ENCODE results near the gene FAM20A. TPM values are rescaled to one million over a fixed set of nuclear protein-coding genes. Genes with fewer than 3 reads are reported as not detected.

FAM20A gene
- total RNA-seq, 2 donors from 2014 or later: 24.8 to 25.3 TPM

DNA sequence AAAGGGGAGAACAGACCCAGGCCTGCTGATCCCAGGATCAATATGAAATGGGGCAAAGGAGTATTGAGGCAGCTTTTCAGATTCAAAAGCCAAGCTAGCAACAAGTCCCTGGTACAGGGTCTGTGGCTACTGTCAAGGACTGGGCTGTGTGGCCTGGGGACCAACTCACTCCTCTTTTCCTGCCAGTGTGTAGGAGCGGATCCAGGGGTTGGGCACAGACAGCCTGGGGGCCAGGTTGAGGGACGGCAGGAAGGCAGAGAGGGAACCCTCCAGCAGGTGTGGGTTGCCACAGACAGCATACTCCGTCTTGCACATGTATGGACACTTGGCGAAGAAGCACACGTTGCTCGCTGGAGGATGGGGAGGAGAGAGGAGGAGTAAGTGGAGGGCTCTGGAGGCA lies 59.4 kb downstream of the FAM20A start:
- Histone ChIP-seq H3K9me3 (no peaks in the 10 kb centered on the region), H3K4me1 (ENCODE audit: control insufficient read depth in 1 of 2, low read depth in 2 of 2) (no peaks in the 10 kb centered on the region), H3K27me3 (replicated peaks; ENCODE audit: insufficient read depth) (no peaks in the 10 kb centered on the region), H3K4me3 (no peak overlapping the region), H3K36me3 (peaks cover 13% of the 10 kb centered on the region), H3K27ac (no peak overlapping the region)
- ATAC-seq (ENCODE audit: insufficient number of reproducible peaks, low FRiP score, low read depth) (no peak), DNase-seq (ENCODE audit: low spot score) (no peak)
- TF ChIP-seq, protein P1, sequence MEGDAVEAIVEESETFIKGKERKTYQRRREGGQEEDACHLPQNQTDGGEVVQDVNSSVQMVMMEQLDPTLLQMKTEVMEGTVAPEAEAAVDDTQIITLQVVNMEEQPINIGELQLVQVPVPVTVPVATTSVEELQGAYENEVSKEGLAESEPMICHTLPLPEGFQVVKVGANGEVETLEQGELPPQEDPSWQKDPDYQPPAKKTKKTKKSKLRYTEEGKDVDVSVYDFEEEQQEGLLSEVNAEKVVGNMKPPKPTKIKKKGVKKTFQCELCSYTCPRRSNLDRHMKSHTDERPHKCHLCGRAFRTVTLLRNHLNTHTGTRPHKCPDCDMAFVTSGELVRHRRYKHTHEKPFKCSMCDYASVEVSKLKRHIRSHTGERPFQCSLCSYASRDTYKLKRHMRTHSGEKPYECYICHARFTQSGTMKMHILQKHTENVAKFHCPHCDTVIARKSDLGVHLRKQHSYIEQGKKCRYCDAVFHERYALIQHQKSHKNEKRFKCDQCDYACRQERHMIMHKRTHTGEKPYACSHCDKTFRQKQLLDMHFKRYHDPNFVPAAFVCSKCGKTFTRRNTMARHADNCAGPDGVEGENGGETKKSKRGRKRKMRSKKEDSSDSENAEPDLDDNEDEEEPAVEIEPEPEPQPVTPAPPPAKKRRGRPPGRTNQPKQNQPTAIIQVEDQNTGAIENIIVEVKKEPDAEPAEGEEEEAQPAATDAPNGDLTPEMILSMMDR (IDR thresholded peaks at IDR 0.05): no peak

DNA sequence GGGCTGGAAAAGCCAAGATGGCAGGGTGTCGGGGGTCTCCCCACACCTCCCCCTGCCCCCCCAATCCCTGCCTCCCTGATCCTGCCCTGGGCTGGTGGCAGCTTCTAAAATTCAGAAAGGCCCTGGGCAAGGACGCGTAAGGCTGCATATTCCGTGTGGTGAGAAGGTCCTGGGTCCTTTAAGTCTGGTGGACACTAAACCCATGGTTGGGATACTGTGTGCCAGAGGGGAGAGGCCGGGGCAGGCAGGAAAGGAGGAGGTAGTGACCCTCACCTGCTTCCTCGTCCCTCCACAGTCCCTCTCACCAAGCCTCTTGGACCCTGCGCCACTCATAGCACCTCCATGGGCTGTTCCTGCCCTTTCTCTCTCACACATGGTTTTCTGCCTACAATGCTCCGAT lies 60.2 kb downstream of the FAM20A start:
- Histone ChIP-seq H3K4me3 (no peak overlapping the region), H3K4me1 (ENCODE audit: control insufficient read depth in 1 of 2, low read depth in 2 of 2) (no peaks in the 10 kb centered on the region), H3K27me3 (replicated peaks; ENCODE audit: insufficient read depth) (no peaks in the 10 kb centered on the region), H3K36me3 (peaks cover 15% of the 10 kb centered on the region), H3K27ac (no peak overlapping the region), H3K9me3 (no peaks in the 10 kb centered on the region)
- no peak for DNase-seq (ENCODE audit: low spot score)
- no peak for ATAC-seq (ENCODE audit: insufficient number of reproducible peaks, low FRiP score, low read depth)
- TF ChIP-seq, protein P1 (IDR thresholded peaks at IDR 0.05): no peak

DNA sequence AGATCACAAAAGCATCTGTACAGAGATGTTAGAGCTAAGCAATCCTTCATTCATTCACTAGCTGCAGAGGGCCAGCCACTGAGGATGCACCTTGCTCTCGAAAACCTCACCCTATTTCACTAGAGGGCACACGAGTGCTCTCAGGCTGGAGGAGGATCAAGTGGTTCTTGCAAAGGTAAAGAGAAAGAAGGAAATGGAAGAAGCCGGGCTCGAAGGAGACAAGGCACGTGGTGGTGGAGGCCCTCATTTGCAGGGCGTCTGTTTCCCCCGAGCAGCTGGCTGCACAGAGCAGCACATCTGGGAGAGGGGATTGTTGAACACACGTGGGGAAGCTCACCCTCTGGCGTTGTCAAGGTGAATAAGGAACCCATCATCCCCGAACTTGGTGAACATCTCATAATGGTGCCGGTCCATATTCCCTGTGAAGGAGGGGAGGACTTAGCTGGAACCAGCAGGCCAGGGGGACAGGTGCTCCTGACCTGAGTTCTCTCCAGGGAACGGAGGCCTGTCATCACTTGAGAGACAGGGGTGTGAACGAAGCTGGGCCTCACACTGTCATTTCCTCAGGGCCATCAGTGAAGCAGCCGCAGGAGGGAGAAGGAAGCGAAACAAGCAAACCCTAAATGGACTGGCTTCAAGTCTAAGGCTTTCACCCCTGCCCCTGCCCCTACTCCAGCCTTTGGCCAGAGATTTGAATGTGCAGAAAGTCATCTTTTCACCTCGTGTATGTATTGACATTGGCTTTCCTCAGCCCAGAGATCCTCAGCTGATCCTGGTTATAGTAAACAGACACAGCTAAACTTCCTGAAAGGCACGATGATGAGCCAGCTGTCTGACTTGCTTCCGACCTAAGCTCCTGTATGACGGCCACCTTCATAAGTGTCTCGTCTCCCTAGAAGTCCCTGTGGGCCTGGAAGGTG lies 61.4 kb downstream of the FAM20A start:
- ATAC-seq (ENCODE audit: insufficient number of reproducible peaks, low FRiP score, low read depth): no peak
- TF ChIP-seq, protein P1 (IDR thresholded peaks at IDR 0.05): no peak
- Histone ChIP-seq H3K9me3 (no peaks in the 10 kb centered on the region), H3K27ac (no peak overlapping the region), H3K4me3 (no peak overlapping the region), H3K27me3 (replicated peaks; ENCODE audit: insufficient read depth) (no peaks in the 10 kb centered on the region), H3K36me3 (peaks cover 17% of the 10 kb centered on the region), H3K4me1 (ENCODE audit: control insufficient read depth in 1 of 2, low read depth in 2 of 2) (no peaks in the 10 kb centered on the region)
- no peak for DNase-seq (ENCODE audit: low spot score)

DNA sequence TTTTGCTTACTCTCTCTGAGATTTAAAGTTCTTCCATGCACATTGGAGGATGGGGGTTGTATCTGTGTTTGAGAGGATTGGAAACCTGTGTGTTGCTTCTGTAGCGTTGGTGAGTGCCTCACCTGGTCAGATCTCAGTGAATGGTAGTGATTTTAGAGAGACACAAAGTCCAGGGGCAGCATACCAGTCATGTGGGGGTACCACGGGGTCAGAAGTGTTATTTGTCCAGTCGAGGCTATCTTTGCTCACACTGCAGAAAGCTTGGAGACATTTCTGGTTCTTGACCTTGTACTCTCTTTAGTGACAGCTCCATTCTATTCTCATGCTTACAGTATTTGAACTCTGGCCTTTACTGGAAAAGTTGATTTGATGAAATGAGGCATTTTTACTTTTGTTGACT lies 65.2 kb downstream of the FAM20A start:
- H3K36me3 ChIP-seq: peaks cover 27% of the 10 kb centered on the region
- no peak for DNase-seq (ENCODE audit: low spot score)
- no peak for ATAC-seq (ENCODE audit: insufficient number of reproducible peaks, low FRiP score, low read depth)

DNA sequence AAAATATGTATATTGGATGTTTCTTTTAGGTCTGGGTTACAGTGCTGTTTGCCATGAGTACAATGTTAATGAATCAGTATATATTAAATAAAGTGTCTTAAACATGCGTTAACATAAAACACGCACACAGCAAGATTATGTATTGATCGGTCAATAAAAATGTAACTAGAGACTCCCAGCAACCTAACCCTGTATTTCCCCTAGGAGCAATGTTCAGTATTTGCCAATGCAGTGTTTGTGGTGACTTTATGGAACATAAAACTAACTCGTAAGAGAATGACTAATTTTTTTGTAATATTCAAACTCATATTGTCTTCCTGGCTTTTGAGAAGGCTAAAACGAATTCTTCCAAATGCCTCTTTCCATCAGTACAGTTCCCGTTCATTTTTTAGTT lies 66.5 kb downstream of the FAM20A start:
- Histone ChIP-seq H3K36me3 (peaks cover 40% of the 10 kb centered on the region), H3K9me3 (no peaks in the 10 kb centered on the region), H3K4me1 (ENCODE audit: control insufficient read depth in 1 of 2, low read depth in 2 of 2) (no peaks in the 10 kb centered on the region), H3K4me3 (no peak overlapping the region), H3K27ac (no peak overlapping the region), H3K27me3 (replicated peaks; ENCODE audit: insufficient read depth) (no peaks in the 10 kb centered on the region)
- DNase-seq (ENCODE audit: low spot score) (no peak), ATAC-seq (ENCODE audit: insufficient number of reproducible peaks, low FRiP score, low read depth) (no peak)
- TF ChIP-seq, protein P1 (IDR thresholded peaks at IDR 0.05): no peak

More for the DNA sequence above, 65.2 kb downstream of the FAM20A start:
- Histone ChIP-seq H3K4me1 (ENCODE audit: control insufficient read depth in 1 of 2, low read depth in 2 of 2) (no peaks in the 10 kb centered on the region), H3K9me3 (no peaks in the 10 kb centered on the region), H3K27me3 (replicated peaks; ENCODE audit: insufficient read depth) (no peaks in the 10 kb centered on the region), H3K4me3 (no peak overlapping the region), H3K27ac (no peak overlapping the region)
- TF ChIP-seq, protein P1 (IDR thresholded peaks at IDR 0.05): no peak

Data from thoracic aorta (tissue), 2 donors.